HCT116 (cell line): ENCODE data around the gene ZNHIT6. TPM values are rescaled to one million over a fixed set of nuclear protein-coding genes. Genes with fewer than 3 reads are reported as not detected.

Source experiments
- ATAC-seq: fragments of 200-7000 bp; cut with Tn5 transposase; 2 replicates; pipeline ENCODE4 v1.9.1; 2020; ENCODE audit warnings: mild to moderate bottlenecking, moderate library complexity
- BruUV-seq: library from RNA; stranded (reverse); fragments of 400-500 nt; replicated peaks from 2 replicates; lab custom pipeline; 2021; lab: Mats Ljungman, UMichigan
- CTCF ChIA-PET: fragments of 300-600 bp; sonication (Branson Sonifier 250); formaldehyde crosslinking; loops from one replicate; lab custom pipeline; 2021; ENCODE audit warnings: antibody characterized with exemption; lab: Charles Lee
- POLR2A ChIA-PET: fragments of 300-600, 350-600 bp; sonication (Branson Sonifier 250); formaldehyde crosslinking; loops from one replicate; lab custom pipeline; 2021; ENCODE audit warnings: antibody characterized with exemption; lab: Charles Lee
- RAD21 ChIA-PET, 2 experiments: fragments of 300-600 bp; sonication (Branson Sonifier 250); formaldehyde crosslinking; loops; one replicate each; lab custom pipeline; 2023; ENCODE audit warnings: low total read pairs in 2 of 2; ENCODE audit not compliant: uncharacterized antibody in 2 of 2, unreplicated experiment in 2 of 2, low non-redundant PET in 1 of 2; lab: Charles Lee
- DNase-seq: peaks from one replicate; pipeline ENCODE4 v3.0.0-alpha.2; 2010; ENCODE audit warnings: low read depth, low spot score
- H2AFZ ChIP-seq: fragments of 200-600 bp; shearing (Covaris generic), sonication (generic); 2 replicates; pipeline ENCODE4 v1.6.1; 2017; ENCODE audit warnings: low read depth, mixed run types, mixed read lengths, antibody characterized with exemption, low read length; ENCODE audit not compliant: poor library complexity, severe bottlenecking
- H3K27ac ChIP-seq: 2 replicates; pipeline ENCODE4 v1.5.1; 2012; ENCODE audit warnings: low read depth, low read length
- H3K27me3 ChIP-seq: fragments of 200-600 bp; sonication (generic); 2 replicates; pipeline ENCODE4 v1.6.1; 2016; ENCODE audit warnings: mixed run types, low read length, mixed read lengths; ENCODE audit not compliant: insufficient read depth
- H3K36me3 ChIP-seq, 2 experiments: fragments of 200-500 bp in 1 of 2; fragments of 200-600 bp in 1 of 2; sonication (Bioruptor generic) in 1 of 2; sonication (generic) in 1 of 2; 2 replicates each; pipeline versions ENCODE4 v1.5.1 to v1.6.1; 2014 to 2016; ENCODE audit warnings: low read length in 2 of 2, inconsistent platforms in 1 of 2, mixed read lengths in 1 of 2, mixed run types in 1 of 2; ENCODE audit not compliant: insufficient read depth in 2 of 2, control insufficient read depth in 1 of 2
- H3K4me1 ChIP-seq, 2 experiments: fragments of 200-600 bp in 1 of 2; sonication (generic) in 1 of 2; 2 replicates each; pipeline versions ENCODE4 v1.5.1 to v1.6.1; 2012 to 2017; ENCODE audit warnings: low read length in 2 of 2, inconsistent platforms in 1 of 2, mild to moderate bottlenecking in 1 of 2, mixed read lengths in 1 of 2, mixed run types in 1 of 2, moderate library complexity in 1 of 2; ENCODE audit not compliant: insufficient read depth in 2 of 2, control insufficient read depth in 1 of 2
- H3K4me2 ChIP-seq: fragments of 200-600 bp; sonication (generic); 2 replicates; pipeline ENCODE4 v1.6.1; 2017; ENCODE audit warnings: mixed run types, low read length, mixed read lengths
- H3K4me3 ChIP-seq, 2 experiments: fragments of 200-600 bp in 1 of 2; sonication (generic) in 1 of 2; replicated peaks in 1 of 2; 2 replicates each; pipeline ENCODE4 v1.5.1; 2011 to 2016; ENCODE audit warnings: low read length in 2 of 2, control low read depth in 1 of 2, low read depth in 1 of 2, mild to moderate bottlenecking in 1 of 2, mixed read lengths in 1 of 2, mixed run types in 1 of 2
- H3K79me2 ChIP-seq: fragments of 200-600 bp; sonication (generic); 2 replicates; pipeline ENCODE4 v1.6.1; 2017; ENCODE audit warnings: mild to moderate bottlenecking, mixed run types, low read length, moderate library complexity, mixed read lengths; ENCODE audit not compliant: insufficient read depth
- H3K9ac ChIP-seq: fragments of 200-600 bp; sonication (generic); 2 replicates; pipeline ENCODE4 v1.6.1; 2016; ENCODE audit warnings: low read length, mixed read lengths
- H3K9me2 ChIP-seq: fragments of 200-600 bp; sonication (generic), shearing (Covaris generic); 2 replicates; pipeline ENCODE4 v1.6.1; 2017; ENCODE audit warnings: mixed run types, mild to moderate bottlenecking, moderate library complexity; ENCODE audit not compliant: insufficient read depth
- H3K9me3 ChIP-seq, 2 experiments: fragments of 200-500 bp in 1 of 2; fragments of 200-600 bp in 1 of 2; sonication (Bioruptor generic) in 1 of 2; sonication (generic) in 1 of 2; 2 replicates each; pipeline ENCODE4 v1.6.1; 2014 to 2017; ENCODE audit warnings: low read length in 2 of 2, mixed read lengths in 2 of 2, inconsistent platforms in 1 of 2, low read depth in 1 of 2, mild to moderate bottlenecking in 1 of 2, mixed run types in 1 of 2, moderate library complexity in 1 of 2; ENCODE audit not compliant: control insufficient read depth in 1 of 2, insufficient read depth in 1 of 2
- H4K20me1 ChIP-seq: fragments of 200-600 bp; sonication (generic), shearing (Covaris generic); 2 replicates; pipeline ENCODE4 v1.6.1; 2017; ENCODE audit warnings: mixed run types, mild to moderate bottlenecking, moderate library complexity; ENCODE audit not compliant: insufficient read depth
- ELF1 ChIP-seq: IDR thresholded peaks from 2 replicates; pipeline ENCODE4 v1.6.1; 2012; ENCODE audit warnings: low read depth, borderline replicate concordance
- EZH2phosphoT487 ChIP-seq: fragments of 200-600 bp; IDR thresholded peaks from 2 replicates; pipeline ENCODE4 v1.6.1; 2018; ENCODE audit warnings: antibody characterized with exemption, borderline replicate concordance
- FOSL1 ChIP-seq: IDR thresholded peaks from 2 replicates; pipeline ENCODE4 v1.6.1; 2012; ENCODE audit warnings: low read depth
- JUND ChIP-seq: IDR thresholded peaks from 2 replicates; pipeline ENCODE4 v1.6.1; 2012
- SRF ChIP-seq: IDR thresholded peaks from 2 replicates; pipeline ENCODE4 v1.6.1; 2012; ENCODE audit warnings: low read depth
- ZFX ChIP-seq: fragments of 450-650 bp; IDR thresholded peaks from 2 replicates; pipeline ENCODE4 v1.6.1; 2017
- intact Hi-C: fragments of 100-400 bp; cut with micrococcal nuclease; formaldehyde crosslinking; loops from 2 replicates; pipeline ENCODE4 v1.10.0; 2022
- total RNA-seq: library from RNA; stranded (reverse); gene quantifications from one replicate; pipeline ENCODE4 v1.2.1, GENCODE V29; 2021; ENCODE audit not compliant: unreplicated experiment
- TF ChIP-seq, protein P1 (sequence below): IDR thresholded peaks from 2 replicates; pipeline ENCODE4 v1.6.1; 2012

Gene ZNHIT6
- total RNA-seq, 1 experiment from 2014 or later = 18.4 TPM

DNA sequence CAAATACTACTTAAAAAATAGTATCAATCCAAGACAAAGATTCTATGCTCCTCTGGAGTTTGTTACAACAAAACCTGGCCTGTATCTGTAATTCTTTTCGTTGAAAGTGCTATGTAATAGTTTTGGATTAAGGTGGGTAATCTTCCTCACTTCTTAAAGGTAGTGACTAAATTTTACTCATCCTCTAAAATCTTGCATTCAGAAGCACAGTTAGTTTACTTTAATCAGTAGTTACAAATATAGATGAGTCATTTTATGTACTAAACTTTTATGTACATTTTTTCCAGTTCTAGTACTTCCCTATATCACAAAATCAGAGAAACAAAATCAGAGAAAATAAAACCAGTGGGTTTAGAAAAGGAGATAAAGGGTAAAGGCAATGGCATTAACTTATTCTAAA is 51.3 kb downstream of the ZNHIT6 start:
- no peaks in the 10 kb centered on the region for H3K9me2 ChIP-seq
- no peaks in the 10 kb centered on the region for H4K20me1 ChIP-seq
- ChIA-PET CTCF (no interaction called here), POLR2A (no interaction called here), RAD21 (no interaction called here)
- no TSS peak for BruUV-seq
- H3K9me3 ChIP-seq = no peaks in the 10 kb centered on the region
- no peak for DNase-seq
- TF ChIP-seq, protein P1, sequence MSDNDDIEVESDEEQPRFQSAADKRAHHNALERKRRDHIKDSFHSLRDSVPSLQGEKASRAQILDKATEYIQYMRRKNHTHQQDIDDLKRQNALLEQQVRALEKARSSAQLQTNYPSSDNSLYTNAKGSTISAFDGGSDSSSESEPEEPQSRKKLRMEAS = no peak
- TF ChIP-seq ELF1 (no peak), SRF (no peak)
- no peak overlapping the region for H2AFZ ChIP-seq
- H3K27me3 ChIP-seq = no peaks in the 10 kb centered on the region
- H3K9ac ChIP-seq = no peak overlapping the region
- H3K4me2 ChIP-seq = no peak overlapping the region
- peaks cover 0 to 20% of the 10 kb centered on the region in 2 experiments; a peak in 2 of 4 replicates for H3K4me1 ChIP-seq
- H3K4me3 ChIP-seq = no peak overlapping the region
- no peaks in the 10 kb centered on the region; the same call in 1 of the 2 replicates for H3K79me2 ChIP-seq
- no peak overlapping the region for H3K27ac ChIP-seq
- ATAC-seq = no peak
- intact Hi-C loops = no loop called here
- peaks cover 0 to 7% of the 10 kb centered on the region in 2 experiments; a peak in 1 of 4 replicates for H3K36me3 ChIP-seq

DNA sequence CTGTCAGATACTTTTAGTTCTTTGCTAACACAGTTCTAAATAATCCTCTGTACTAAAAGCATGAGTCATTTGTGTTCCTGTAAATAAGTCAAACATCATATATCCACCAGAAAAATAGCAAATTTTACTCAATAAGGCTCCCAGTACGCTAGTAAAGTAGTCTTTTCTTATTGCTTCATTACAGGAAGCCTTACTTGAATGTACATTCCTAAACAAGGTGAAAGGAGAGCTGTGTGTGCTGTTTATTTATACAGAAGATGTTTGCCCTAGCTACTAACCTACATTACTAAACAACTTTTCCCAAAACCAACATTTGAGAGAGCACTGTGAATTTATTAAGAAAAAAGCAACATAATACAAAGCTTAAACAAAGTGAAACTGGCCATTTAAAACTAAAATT is 52.0 kb downstream of the ZNHIT6 start:
- ATAC-seq (no peak), DNase-seq (no peak)
- no peaks in the 10 kb centered on the region for H3K27me3 ChIP-seq
- H2AFZ ChIP-seq = no peak overlapping the region
- no peaks in the 10 kb centered on the region for H3K9me2 ChIP-seq
- CTCF ChIA-PET = no interaction called here
- intact Hi-C loops = no loop called here
- H3K9ac ChIP-seq = no peak overlapping the region
- RAD21 ChIA-PET = no interaction called here
- H3K4me1 ChIP-seq = peaks cover 0 to 20% of the 10 kb centered on the region in 2 experiments; a peak in 2 of 4 replicates
- POLR2A ChIA-PET = no interaction called here
- no peak overlapping the region for H3K4me3 ChIP-seq
- no peak overlapping the region for H3K27ac ChIP-seq
- H4K20me1 ChIP-seq = no peaks in the 10 kb centered on the region
- no TSS peak for BruUV-seq
- no peak overlapping the region for H3K4me2 ChIP-seq
- peaks cover 0 to 7% of the 10 kb centered on the region in 2 experiments; a peak in 1 of 4 replicates for H3K36me3 ChIP-seq
- H3K9me3 ChIP-seq = no peaks in the 10 kb centered on the region
- TF ChIP-seq FOSL1 (no peak), JUND (no peak), ZFX (no peak), EZH2phosphoT487 (no peak), SRF (no peak)
- H3K79me2 ChIP-seq = no peaks in the 10 kb centered on the region; the same call in 1 of the 2 replicates
